H9 (cell line): ENCODE data around the gene PTK7. TPM values are rescaled to one million over a fixed set of nuclear protein-coding genes. Genes with fewer than 3 reads are reported as not detected.

Experiments
- DNase-seq: peaks from one replicate; pipeline ENCODE4 v3.0.0-alpha.2; 2017
- H2AFZ ChIP-seq: one replicate; pipeline ENCODE4 v1.6.1; 2013; ENCODE audit warnings: mild to moderate bottlenecking, low read length, control low read depth, moderate library complexity
- H2AK5ac ChIP-seq: 2 replicates; pipeline ENCODE4 v1.6.1; 2013; ENCODE audit warnings: low read length, control low read depth, mixed read lengths; ENCODE audit not compliant: insufficient read length
- H2BK120ac ChIP-seq: one replicate; pipeline ENCODE4 v1.6.1; 2013; ENCODE audit warnings: low read depth, mild to moderate bottlenecking, low read length, control low read depth, inconsistent platforms; ENCODE audit not compliant: poor library complexity, severe bottlenecking
- H2BK12ac ChIP-seq: 2 replicates; pipeline ENCODE4 v1.6.1; 2013; ENCODE audit warnings: low read length, control low read depth, mixed read lengths, low read depth; ENCODE audit not compliant: insufficient read length
- H2BK15ac ChIP-seq: 2 replicates; pipeline ENCODE4 v1.6.1; 2013; ENCODE audit warnings: low read depth, low read length, control low read depth
- H2BK20ac ChIP-seq: one replicate; pipeline ENCODE4 v1.6.1; 2013; ENCODE audit warnings: low read depth, mild to moderate bottlenecking, low read length, control low read depth, inconsistent platforms; ENCODE audit not compliant: poor library complexity, severe bottlenecking
- H2BK5ac ChIP-seq: 2 replicates; pipeline ENCODE4 v1.6.1; 2013; ENCODE audit warnings: low read length, control low read depth, mixed read lengths; ENCODE audit not compliant: insufficient read length
- H3K14ac ChIP-seq: 2 replicates; pipeline ENCODE4 v1.6.1; 2013; ENCODE audit warnings: low read length, control low read depth; ENCODE audit not compliant: insufficient read depth
- H3K18ac ChIP-seq: 2 replicates; pipeline ENCODE4 v1.6.1; 2013; ENCODE audit warnings: low read depth, mild to moderate bottlenecking, mixed read lengths, low read length, control low read depth; ENCODE audit not compliant: insufficient read length
- H3K23ac ChIP-seq: 2 replicates; pipeline ENCODE4 v1.6.1; 2013; ENCODE audit warnings: low read length, control low read depth, mixed read lengths, low read depth; ENCODE audit not compliant: insufficient read length
- H3K23me2 ChIP-seq: 2 replicates; pipeline ENCODE4 v1.6.1; 2013; ENCODE audit warnings: low read depth, mild to moderate bottlenecking, mixed read lengths, low read length, control low read depth; ENCODE audit not compliant: insufficient read length, poor library complexity, severe bottlenecking
- H3K27ac ChIP-seq: 2 replicates; pipeline ENCODE4 v1.5.1; 2013; ENCODE audit warnings: low read length, control low read depth, mixed read lengths, low read depth; ENCODE audit not compliant: insufficient read length
- H3K27me3 ChIP-seq: 2 replicates; pipeline ENCODE4 v1.6.1; 2013; ENCODE audit warnings: low read length, control low read depth, inconsistent platforms; ENCODE audit not compliant: insufficient read depth
- H3K4ac ChIP-seq: 2 replicates; pipeline ENCODE4 v1.6.1; 2013; ENCODE audit warnings: low read depth, mild to moderate bottlenecking, control low read depth, inconsistent platforms, low read length, moderate library complexity
- H3K4me1 ChIP-seq: 2 replicates; pipeline ENCODE4 v1.6.1; 2013; ENCODE audit warnings: low read length, control low read depth, inconsistent platforms; ENCODE audit not compliant: insufficient read depth
- H3K4me2 ChIP-seq: 2 replicates; pipeline ENCODE4 v1.6.1; 2013; ENCODE audit warnings: low read length, control low read depth, mixed read lengths; ENCODE audit not compliant: insufficient read length, insufficient read depth
- H3K56ac ChIP-seq: 2 replicates; pipeline ENCODE4 v1.6.1; 2013; ENCODE audit warnings: low read depth, mild to moderate bottlenecking, mixed read lengths, low read length, control low read depth; ENCODE audit not compliant: insufficient read length
- H3K79me1 ChIP-seq: 2 replicates; pipeline ENCODE4 v1.6.1; 2013; ENCODE audit warnings: low read depth, mild to moderate bottlenecking, moderate library complexity, low read length, control low read depth, inconsistent platforms; ENCODE audit not compliant: insufficient read depth, poor library complexity, severe bottlenecking
- H3K79me2 ChIP-seq: 2 replicates; pipeline ENCODE4 v1.6.1; 2013; ENCODE audit warnings: low read length, control low read depth, inconsistent platforms; ENCODE audit not compliant: insufficient read depth
- H3K9ac ChIP-seq: 2 replicates; pipeline ENCODE4 v1.6.1; 2013; ENCODE audit warnings: low read length, control low read depth, mixed read lengths; ENCODE audit not compliant: insufficient read length; ENCODE audit errors: extremely low read depth
- H3K9me3 ChIP-seq: one replicate; pipeline ENCODE4 v1.6.1; 2013; ENCODE audit warnings: low read depth, low read length, inconsistent platforms; ENCODE audit not compliant: control insufficient read depth
- H3T11ph ChIP-seq: one replicate; pipeline ENCODE4 v1.6.1; 2013; ENCODE audit warnings: mild to moderate bottlenecking, low read length, control low read depth, inconsistent platforms
- H4K20me1 ChIP-seq: one replicate; pipeline ENCODE4 v1.6.1; 2013; ENCODE audit not compliant: control insufficient read depth, insufficient read length, insufficient read depth
- H4K5ac ChIP-seq: 2 replicates; pipeline ENCODE4 v1.6.1; 2013; ENCODE audit warnings: low read depth, mild to moderate bottlenecking, mixed read lengths, low read length, control low read depth; ENCODE audit not compliant: insufficient read length
- H4K8ac ChIP-seq: replicated peaks from 2 replicates; pipeline ENCODE4 v1.6.1; 2013; ENCODE audit warnings: low read length, control low read depth, mixed read lengths, low read depth; ENCODE audit not compliant: insufficient read length
- H4K91ac ChIP-seq: 2 replicates; pipeline ENCODE4 v1.6.1; 2013; ENCODE audit warnings: low read depth, mild to moderate bottlenecking, moderate library complexity, mixed read lengths, low read length, control low read depth; ENCODE audit not compliant: insufficient read length
- H3K27ac Mint-ChIP-seq, 3 experiments: 2 replicates in 2 of 3; 3 replicates in 1 of 3; pipeline ENCODE4 v1.8.0; 2020 to 2021; ENCODE audit warnings: mixed read lengths in 3 of 3, mild to moderate bottlenecking in 1 of 3, moderate library complexity in 1 of 3
- H3K27me3 Mint-ChIP-seq: 2 replicates; pipeline ENCODE4 v1.8.0; 2021; ENCODE audit warnings: low read depth, mild to moderate bottlenecking, moderate library complexity, mixed read lengths
- H3K36me3 Mint-ChIP-seq, 3 experiments: 2 replicates in 2 of 3; 3 replicates in 1 of 3; pipeline ENCODE4 v1.8.0; 2020 to 2021; ENCODE audit warnings: low read depth in 3 of 3, mixed read lengths in 3 of 3; ENCODE audit not compliant: insufficient read depth in 1 of 3
- H3K4me1 Mint-ChIP-seq, 2 experiments: 2 replicates each; pipeline ENCODE4 v1.8.0; 2020; ENCODE audit warnings: mixed read lengths in 2 of 2
- H3K4me3 Mint-ChIP-seq, 2 experiments: 2 replicates in 1 of 2; 3 replicates in 1 of 2; pipeline ENCODE4 v1.8.0; 2020 to 2021; ENCODE audit warnings: mild to moderate bottlenecking in 2 of 2, mixed read lengths in 2 of 2, moderate library complexity in 1 of 2
- H3K9me3 Mint-ChIP-seq, 2 experiments: 2 replicates in 1 of 2; 3 replicates in 1 of 2; pipeline ENCODE4 v1.8.0; 2020; ENCODE audit warnings: mild to moderate bottlenecking in 2 of 2, mixed read lengths in 2 of 2, moderate library complexity in 1 of 2
- CTCF ChIP-seq: fragments of 200-600 bp; sonication (generic); conservative IDR thresholded peaks from 3 replicates; pipeline ENCODE4 v1.8.0; 2021; ENCODE audit warnings: antibody characterized with exemption, mild to moderate bottlenecking
- WGBS: extraction: QIAGEN DNeasy Blood & Tissue Kit; methylation state at CpG from one replicate; pipeline ENCODE4 v1.1.7; 2013; ENCODE audit warnings: missing lambda C conversion rate, low lambda C conversion rate, mixed read lengths; ENCODE audit not compliant: insufficient read length; ENCODE audit errors: extremely low coverage; 5-methylcytosine and 5-hydroxymethylcytosine counted together
- total RNA-seq: library from RNA; stranded (reverse); gene quantifications from 2 replicates; pipeline ENCODE4 v1.2.1, GENCODE V29; 2021

PTK7 gene
- total RNA-seq, 1 experiment from 2014 or later: 128 TPM

- H3K23ac ChIP-seq: no peak overlapping the region
- peak overlapping the region; percentile 32 for H3K4me2 ChIP-seq
- DNase-seq: no peak
- H3K18ac ChIP-seq: no peak overlapping the region
- Mint-ChIP-seq H3K27ac (peak overlapping the region; percentile 87 to 99 (median 97)), H3K9me3 (no peaks in the 10 kb centered on the region), H3K4me1 (peaks cover 66 to 71% of the 10 kb centered on the region in 2 experiments), H3K4me3 (peak overlapping the region; percentile 46 to 75), H3K36me3 (peaks cover 0 to 2% (median 0%) of the 10 kb centered on the region in 3 experiments; a peak in 1 of 7 replicates), H3K27me3 (no peaks in the 10 kb centered on the region)
- no peak overlapping the region for H2BK20ac ChIP-seq
- no peaks in the 10 kb centered on the region for H3K9me3 ChIP-seq
- no peak overlapping the region for H3K4ac ChIP-seq
- H2AFZ ChIP-seq: no peak overlapping the region
- peaks cover 26% of the 10 kb centered on the region for H3K4me1 ChIP-seq
- no peak overlapping the region for H4K5ac ChIP-seq
- H2BK12ac ChIP-seq: no peak overlapping the region
- peak overlapping the region; percentile 11 for H3K27ac ChIP-seq
- H3K23me2 ChIP-seq: peaks cover 3% of the 10 kb centered on the region
- no peak overlapping the region for H2AK5ac ChIP-seq
- H3K27me3 ChIP-seq: no peaks in the 10 kb centered on the region
- TF ChIP-seq CTCF: no peak
- no peak overlapping the region for H3K14ac ChIP-seq
- no peak overlapping the region for H3K56ac ChIP-seq
- H2BK15ac ChIP-seq: no peak overlapping the region
- H3K9ac ChIP-seq: no peak overlapping the region
- H2BK120ac ChIP-seq: no peak overlapping the region
- H3K79me1 ChIP-seq: no peaks in the 10 kb centered on the region
- H4K8ac ChIP-seq: no peak overlapping the region
- H3T11ph ChIP-seq: no peak overlapping the region
- no peak overlapping the region for H4K91ac ChIP-seq
- H3K79me2 ChIP-seq: peaks cover 26% of the 10 kb centered on the region; the same call in 1 of the 2 replicates
- H4K20me1 ChIP-seq: no peaks in the 10 kb centered on the region
- WGBS: no CpG with 5 or more reads among the region's 4 CpGs
- H2BK5ac ChIP-seq: no peak overlapping the region
These were observed 13.4 kb downstream of the PTK7 start for GRCh38 chr6:43089467-43089866.
